Measurements from ENCODE around the gene NHSL1. TPM values are rescaled to one million over a fixed set of nuclear protein-coding genes. Genes with fewer than 3 reads are reported as not detected.

NHSL1 gene
- total RNA-seq, 2 experiments from 2014 or later = 0.53 to 0.95 TPM

GRCh38 chr6:138473144-138473543, 26.1 kb downstream of the NHSL1 start:
- Mint-ChIP-seq H3K4me1 (ENCODE audit: low read depth) (no peaks in the 10 kb centered on the region), H3K27me3 (peaks cover 1% of the 10 kb centered on the region), H3K27ac (no peak overlapping the region), H3K36me3 (no peaks in the 10 kb centered on the region), H3K9me3 (no peaks in the 10 kb centered on the region), H3K4me3 (no peak overlapping the region)
- ChIA-PET CTCF (interaction anchor here (1.3 kb wide), 1 partner anchor 357 kb away, joined by 4 read pairs; no protein-coding TSS in a partner anchor), POLR2A (no interaction called here)
- intact Hi-C loops (cut with micrococcal nuclease) = no loop called here
- no peak for DNase-seq

- intact Hi-C loops (cut with micrococcal nuclease) = loop anchor here (5.0 kb wide), 1 partner anchor 41 kb away; no protein-coding TSS in a partner anchor
- POLR2A ChIA-PET = no interaction called here
- no peaks in the 10 kb centered on the region for H3K9me3 Mint-ChIP-seq
- no peak overlapping the region for H3K27ac Mint-ChIP-seq
- CTCF ChIA-PET = no interaction called here
- H3K27me3 Mint-ChIP-seq = peaks cover 1% of the 10 kb centered on the region
- no peak overlapping the region for H3K4me3 Mint-ChIP-seq
- no peaks in the 10 kb centered on the region for H3K36me3 Mint-ChIP-seq
- DNase-seq = no peak
- peaks cover 5% of the 10 kb centered on the region for H3K4me1 Mint-ChIP-seq (ENCODE audit: low read depth)
Observed at GRCh38 chr6:138468320-138469015, 30.8 kb downstream of the NHSL1 start.

- no peak for DNase-seq
- H3K27ac Mint-ChIP-seq = no peak overlapping the region
- POLR2A ChIA-PET = no interaction called here
- intact Hi-C loops (cut with micrococcal nuclease) = loop anchor here (5.0 kb wide), 1 partner anchor 41 kb away; no protein-coding TSS in a partner anchor
- no peak overlapping the region for H3K4me3 Mint-ChIP-seq
- H3K9me3 Mint-ChIP-seq = no peaks in the 10 kb centered on the region
- CTCF ChIA-PET = no interaction called here
- H3K4me1 Mint-ChIP-seq (ENCODE audit: low read depth) = peaks cover 5% of the 10 kb centered on the region
- peaks cover 1% of the 10 kb centered on the region for H3K27me3 Mint-ChIP-seq
- no peaks in the 10 kb centered on the region for H3K36me3 Mint-ChIP-seq
Observed at GRCh38 chr6:138467901-138468300, 31.4 kb downstream of the NHSL1 start.

- peaks cover 5% of the 10 kb centered on the region for H3K4me1 Mint-ChIP-seq (ENCODE audit: low read depth)
- H3K4me3 Mint-ChIP-seq = no peak overlapping the region
- intact Hi-C loops (cut with micrococcal nuclease) = loop anchor here (1.0 to 5.0 kb wide), 2 partner anchors 10 to 38 kb away; no protein-coding TSS in a partner anchor
- no peaks in the 10 kb centered on the region for H3K9me3 Mint-ChIP-seq
- H3K27ac Mint-ChIP-seq = no peak overlapping the region
- peaks cover 1% of the 10 kb centered on the region for H3K27me3 Mint-ChIP-seq
- H3K36me3 Mint-ChIP-seq = no peaks in the 10 kb centered on the region
- ChIA-PET POLR2A (no interaction called here), CTCF (interaction anchor here (1.0 kb wide), 1 partner anchor 45 kb away, joined by 3 read pairs; no protein-coding TSS in a partner anchor)
- DNase-seq = peak; percentile 28
Observed at GRCh38 chr6:138465007-138465645, 34.2 kb downstream of the NHSL1 start.

GRCh38 chr6:138464085-138464484, 35.2 kb downstream of the NHSL1 start:
- Mint-ChIP-seq H3K36me3 (no peaks in the 10 kb centered on the region), H3K27ac (no peak overlapping the region), H3K27me3 (no peaks in the 10 kb centered on the region), H3K4me1 (ENCODE audit: low read depth) (peaks cover 5% of the 10 kb centered on the region), H3K9me3 (no peaks in the 10 kb centered on the region), H3K4me3 (no peak overlapping the region)
- no peak for DNase-seq
- intact Hi-C loops (cut with micrococcal nuclease) = no loop called here
- POLR2A ChIA-PET = no interaction called here
- CTCF ChIA-PET = no interaction called here

GRCh38 chr6:138461647-138462046, 37.6 kb downstream of the NHSL1 start:
- ChIA-PET CTCF (no interaction called here), POLR2A (no interaction called here)
- H3K27me3 Mint-ChIP-seq = no peaks in the 10 kb centered on the region
- intact Hi-C loops (cut with micrococcal nuclease) = no loop called here
- H3K9me3 Mint-ChIP-seq = no peaks in the 10 kb centered on the region
- no peak overlapping the region for H3K4me3 Mint-ChIP-seq
- H3K36me3 Mint-ChIP-seq = no peaks in the 10 kb centered on the region
- H3K4me1 Mint-ChIP-seq (ENCODE audit: low read depth) = peaks cover 5% of the 10 kb centered on the region
- H3K27ac Mint-ChIP-seq = no peak overlapping the region
- no peak for DNase-seq

- no peak for DNase-seq
- Mint-ChIP-seq H3K9me3 (no peaks in the 10 kb centered on the region), H3K27me3 (no peaks in the 10 kb centered on the region), H3K4me1 (ENCODE audit: low read depth) (peaks cover 26% of the 10 kb centered on the region), H3K36me3 (no peaks in the 10 kb centered on the region), H3K27ac (peak overlapping the region; percentile 67), H3K4me3 (no peak overlapping the region)
- ChIA-PET POLR2A (interaction anchor here (1.0 kb wide), 1 partner anchor 52 kb away, joined by 3 read pairs; no protein-coding TSS in a partner anchor), CTCF (interaction anchor here (1.1 to 1.5 kb wide), 3 partner anchors 26 to 54 kb away, joined by 3 to 5 read pairs (median 4); no protein-coding TSS in a partner anchor)
- intact Hi-C loops (cut with micrococcal nuclease) = no loop called here
Observed at GRCh38 chr6:138456401-138456790, 42.9 kb downstream of the NHSL1 start.

GRCh38 chr6:138455746-138456400, 43.4 kb downstream of the NHSL1 start:
- DNase-seq = peak; percentile 26
- intact Hi-C loops (cut with micrococcal nuclease) = loop anchor here (1.0 kb wide), 2 partner anchors 9 to 45 kb away; no protein-coding TSS in a partner anchor
- H3K36me3 Mint-ChIP-seq = no peaks in the 10 kb centered on the region
- peak overlapping the region; percentile 26 for H3K4me3 Mint-ChIP-seq
- POLR2A ChIA-PET = interaction anchor here (1.0 kb wide), 1 partner anchor 51 kb away, joined by 3 read pairs; no protein-coding TSS in a partner anchor
- H3K4me1 Mint-ChIP-seq (ENCODE audit: low read depth) = peaks cover 26% of the 10 kb centered on the region
- peak overlapping the region; percentile 67 for H3K27ac Mint-ChIP-seq
- H3K27me3 Mint-ChIP-seq = no peaks in the 10 kb centered on the region
- H3K9me3 Mint-ChIP-seq = no peaks in the 10 kb centered on the region
- CTCF ChIA-PET = interaction anchor here (0.7 to 1.5 kb wide), 6 partner anchors 26 to 57 kb away, joined by 3 to 10 read pairs (median 4); no protein-coding TSS in a partner anchor

- H3K27me3 Mint-ChIP-seq = no peaks in the 10 kb centered on the region
- peak overlapping the region; percentile 67 for H3K27ac Mint-ChIP-seq
- H3K4me3 Mint-ChIP-seq = peak overlapping the region; percentile 26
- H3K4me1 Mint-ChIP-seq (ENCODE audit: low read depth) = peaks cover 26% of the 10 kb centered on the region
- peak; percentile 72 for DNase-seq
- POLR2A ChIA-PET = no interaction called here
- intact Hi-C loops (cut with micrococcal nuclease) = loop anchor here (1.0 kb wide), 2 partner anchors 10 to 44 kb away; no protein-coding TSS in a partner anchor
- CTCF ChIA-PET = interaction anchor here (0.7 to 1.5 kb wide), 5 partner anchors 28 to 57 kb away, joined by 3 to 10 read pairs (median 3); no protein-coding TSS in a partner anchor
- no peaks in the 10 kb centered on the region for H3K36me3 Mint-ChIP-seq
- H3K9me3 Mint-ChIP-seq = no peaks in the 10 kb centered on the region
Observed at GRCh38 chr6:138454981-138455706, 44.1 kb downstream of the NHSL1 start.

- Mint-ChIP-seq H3K4me3 (no peak overlapping the region), H3K27ac (no peak overlapping the region), H3K4me1 (ENCODE audit: low read depth) (peaks cover 20% of the 10 kb centered on the region), H3K9me3 (no peaks in the 10 kb centered on the region), H3K27me3 (no peaks in the 10 kb centered on the region), H3K36me3 (no peaks in the 10 kb centered on the region)
- POLR2A ChIA-PET = no interaction called here
- intact Hi-C loops (cut with micrococcal nuclease) = no loop called here
- DNase-seq = no peak
- CTCF ChIA-PET = no interaction called here
Observed at GRCh38 chr6:138451043-138451442, 48.3 kb downstream of the NHSL1 start.

- intact Hi-C loops (cut with micrococcal nuclease) = no loop called here
Observed at GRCh38 chr6:138450445-138450844, 48.8 kb downstream of the NHSL1 start.

More at GRCh38 chr6:138450445-138450844, 48.8 kb downstream of the NHSL1 start:
- Mint-ChIP-seq H3K4me1 (ENCODE audit: low read depth) (peaks cover 14% of the 10 kb centered on the region), H3K27me3 (no peaks in the 10 kb centered on the region), H3K36me3 (no peaks in the 10 kb centered on the region), H3K9me3 (no peaks in the 10 kb centered on the region), H3K27ac (no peak overlapping the region), H3K4me3 (no peak overlapping the region)
- ChIA-PET CTCF (no interaction called here), POLR2A (no interaction called here)
- DNase-seq = no peak
